ENCODE measurements around the gene SMYD4.
"Not testable (repeated sequence)": the region's sequence is repeated elsewhere in the genome, so short reads cannot be mapped to it uniquely, and the experiment has no call there.

Gene SMYD4, protein sequence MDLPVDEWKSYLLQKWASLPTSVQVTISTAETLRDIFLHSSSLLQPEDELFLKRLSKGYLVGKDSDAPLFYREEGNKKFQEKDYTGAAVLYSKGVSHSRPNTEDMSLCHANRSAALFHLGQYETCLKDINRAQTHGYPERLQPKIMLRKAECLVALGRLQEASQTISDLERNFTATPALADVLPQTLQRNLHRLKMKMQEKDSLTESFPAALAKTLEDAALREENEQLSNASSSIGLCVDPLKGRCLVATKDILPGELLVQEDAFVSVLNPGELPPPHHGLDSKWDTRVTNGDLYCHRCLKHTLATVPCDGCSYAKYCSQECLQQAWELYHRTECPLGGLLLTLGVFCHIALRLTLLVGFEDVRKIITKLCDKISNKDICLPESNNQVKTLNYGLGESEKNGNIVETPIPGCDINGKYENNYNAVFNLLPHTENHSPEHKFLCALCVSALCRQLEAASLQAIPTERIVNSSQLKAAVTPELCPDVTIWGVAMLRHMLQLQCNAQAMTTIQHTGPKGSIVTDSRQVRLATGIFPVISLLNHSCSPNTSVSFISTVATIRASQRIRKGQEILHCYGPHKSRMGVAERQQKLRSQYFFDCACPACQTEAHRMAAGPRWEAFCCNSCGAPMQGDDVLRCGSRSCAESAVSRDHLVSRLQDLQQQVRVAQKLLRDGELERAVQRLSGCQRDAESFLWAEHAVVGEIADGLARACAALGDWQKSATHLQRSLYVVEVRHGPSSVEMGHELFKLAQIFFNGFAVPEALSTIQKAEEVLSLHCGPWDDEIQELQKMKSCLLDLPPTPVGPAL

DNA sequence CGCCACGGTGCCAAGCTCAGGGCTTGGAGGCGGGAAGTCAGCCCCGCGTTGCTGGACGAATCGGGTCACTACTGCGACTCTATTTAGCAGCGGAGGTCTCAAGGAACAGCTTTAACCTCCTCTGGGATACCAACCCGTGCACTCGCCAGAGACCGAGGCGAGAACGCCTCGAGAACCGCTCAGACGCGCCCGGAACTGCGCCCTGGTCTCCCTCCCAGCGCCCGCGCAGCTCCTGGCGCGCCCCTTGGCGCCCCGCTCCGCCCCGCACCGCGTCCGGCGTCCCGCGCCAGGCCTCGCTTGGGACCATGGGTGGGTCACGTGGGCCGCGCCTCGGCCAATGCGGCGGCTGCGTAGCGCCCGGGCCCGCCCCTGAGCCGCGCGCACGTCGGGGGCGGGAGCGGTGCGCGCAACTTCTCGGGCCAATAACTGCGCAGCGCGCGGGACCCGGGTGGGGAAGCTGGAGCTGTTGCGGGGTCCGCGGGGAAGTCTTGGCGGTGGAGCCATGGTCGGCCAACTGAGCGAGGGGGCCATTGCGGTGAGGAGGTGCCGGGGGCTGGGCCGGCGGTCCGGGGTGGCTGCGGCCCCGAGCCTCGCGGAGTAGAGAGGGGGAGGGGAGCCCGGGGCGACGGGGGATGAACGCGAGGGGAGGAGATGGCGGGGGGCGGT is at the start of gene SMYD4, which contains the start of gene RPA1:
Gene SMYD4, minus strand, starts transcription at position 311 of the 666 bp plus-strand sequence. CDS start 1,908 bp downstream, outside the sequence.
Gene RPA1, plus strand, starts transcription at position 414 of the 666 bp plus-strand sequence. Its CDS starts 89 bp downstream, at position 503.
- peak; percentile 97 for DNase-seq (ENCODE audit: insufficient read length, low spot score)
- FAIRE-seq, result peak; percentile 98

DNA sequence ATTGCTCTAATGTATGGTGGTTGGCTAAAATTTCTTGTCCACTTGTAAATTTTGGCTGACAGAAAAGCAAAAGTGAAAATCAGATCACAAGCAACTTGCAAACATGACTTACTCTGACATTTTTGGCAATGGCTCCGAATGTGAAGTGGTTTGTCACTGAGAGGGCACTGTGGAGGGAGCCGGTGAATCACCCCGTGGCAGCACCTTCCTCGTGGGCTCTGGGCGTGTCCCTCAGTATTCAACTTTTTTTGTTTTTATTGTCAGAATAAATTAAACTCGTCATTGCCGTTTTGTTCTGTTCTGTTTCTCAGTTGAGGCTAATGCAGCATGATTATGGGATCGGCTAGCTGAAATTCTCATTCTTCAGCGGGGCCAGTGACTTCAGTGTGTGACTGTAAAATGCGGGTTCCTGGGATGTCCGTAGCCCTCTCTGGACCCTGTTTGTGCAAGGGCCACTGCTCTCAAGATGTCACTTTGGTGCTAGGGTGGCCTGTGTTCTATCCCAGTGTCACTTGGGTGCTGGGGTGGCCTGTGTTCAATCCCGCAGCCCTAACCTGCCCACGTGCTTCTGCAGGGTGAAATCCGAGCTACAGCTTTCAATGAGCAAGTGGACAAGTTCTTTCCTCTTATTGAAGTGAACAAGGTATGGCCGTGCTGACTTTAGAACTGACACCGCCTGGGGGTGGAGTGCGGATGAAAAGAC is 48.9 kb upstream of the SMYD4 start:
- DNase-seq (ENCODE audit: insufficient read length, low spot score), result no peak
- FAIRE-seq, result peak; percentile 54

DNA sequence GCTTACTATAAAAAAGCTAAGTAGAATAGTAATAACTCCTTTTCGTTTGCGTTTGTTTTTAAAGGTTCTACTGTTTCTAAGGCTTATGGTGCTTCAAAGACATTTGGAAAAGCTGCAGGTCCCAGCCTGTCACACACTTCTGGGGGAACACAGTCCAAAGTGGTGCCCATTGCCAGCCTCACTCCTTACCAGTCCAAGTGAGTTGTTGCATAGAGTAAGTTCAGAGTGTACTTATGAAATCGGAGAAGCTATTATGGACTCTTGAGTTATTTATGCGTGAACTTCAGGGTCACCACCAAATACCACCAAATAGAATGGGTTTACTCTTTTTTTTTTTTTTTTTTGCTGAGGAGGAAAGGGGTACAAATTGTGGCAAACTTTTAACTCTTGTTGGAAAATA is 45.9 kb upstream of the SMYD4 start:
- no peak for FAIRE-seq
- DNase-seq (ENCODE audit: insufficient read length, low spot score), result no peak

GRCh38 chr17:1873418-1873817 is 43.7 kb upstream of the SMYD4 start:
- FAIRE-seq, result no peak
- DNase-seq (ENCODE audit: insufficient read length, low spot score), result no peak

DNA sequence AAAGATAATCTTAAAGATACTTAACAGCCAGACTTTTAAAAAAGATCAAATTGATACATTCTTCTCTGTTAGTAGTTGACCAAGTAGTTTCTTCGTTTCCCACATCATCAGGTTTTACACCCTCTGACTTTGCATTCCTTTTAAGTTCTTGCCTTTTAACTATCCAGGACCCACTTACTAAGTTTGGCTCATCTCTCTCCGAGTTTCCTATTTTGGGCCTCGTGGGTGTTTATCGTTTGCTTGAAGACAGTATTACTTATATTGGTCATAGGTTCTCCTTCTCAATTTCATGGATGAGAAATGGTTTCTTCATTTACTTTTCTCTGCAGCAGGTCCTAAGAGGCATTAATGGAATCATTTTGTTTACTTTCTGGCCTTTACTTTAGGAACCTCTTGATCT is 43.3 kb upstream of the SMYD4 start:
- no peak for FAIRE-seq
- DNase-seq (ENCODE audit: insufficient read length, low spot score), result no peak

- DNase-seq (ENCODE audit: insufficient read length, low spot score), result no peak
- FAIRE-seq, result no peak
These were observed 42.6 kb upstream of the SMYD4 start for GRCh38 chr17:1872254-1872653.

- FAIRE-seq (peak; percentile 9), DNase-seq (ENCODE audit: insufficient read length, low spot score) (no peak)
These were observed 42.1 kb upstream of the SMYD4 start for GRCh38 chr17:1871756-1872155.

- DNase-seq (ENCODE audit: insufficient read length, low spot score) (no peak), FAIRE-seq (no peak)
These were observed 40.9 kb upstream of the SMYD4 start for GRCh38 chr17:1870592-1870991.

DNA sequence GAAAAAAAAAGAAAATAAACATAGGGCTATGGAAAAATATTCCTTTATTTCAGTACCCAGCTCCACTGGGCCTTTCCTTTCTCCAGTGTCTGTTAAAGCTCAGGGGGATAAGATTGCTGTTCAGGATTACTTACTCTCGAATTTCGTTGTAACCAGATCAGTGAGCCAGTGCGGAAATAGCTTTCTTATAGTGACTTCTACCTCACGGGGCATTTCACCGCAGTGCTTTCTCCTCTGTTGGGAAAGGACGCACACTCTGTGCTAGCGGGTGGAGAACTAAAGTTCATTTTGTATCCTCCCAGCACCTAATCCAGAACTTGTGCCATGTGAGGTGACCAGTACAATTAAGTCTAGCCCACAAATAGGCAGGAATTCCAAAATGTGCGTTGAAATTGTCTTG is 38.4 kb upstream of the SMYD4 start:
- FAIRE-seq, result no peak

DNA sequence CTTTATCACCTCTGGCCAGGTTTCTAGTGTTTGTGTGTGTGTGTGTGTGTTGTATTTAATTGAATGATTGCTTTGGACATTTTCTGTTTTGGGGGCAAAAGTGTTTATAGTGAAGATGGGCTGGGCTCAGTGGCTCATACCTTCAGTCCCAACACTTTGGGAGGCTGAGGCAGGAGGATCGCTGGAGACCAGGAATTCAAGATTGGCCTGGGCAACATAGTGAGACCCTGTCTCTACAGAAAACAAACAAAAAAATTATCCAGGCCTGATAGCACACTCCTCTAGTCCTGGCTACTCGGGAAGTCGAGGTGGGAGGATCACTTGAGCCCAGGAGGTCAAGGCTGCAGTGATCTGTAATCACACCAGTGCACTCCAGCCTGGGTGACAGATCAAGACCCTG is 37.6 kb upstream of the SMYD4 start:
- DNase-seq (ENCODE audit: insufficient read length, low spot score), result no peak
- no peak for FAIRE-seq

More for the DNA sequence above, 38.4 kb upstream of the SMYD4 start:
- no peak for DNase-seq (ENCODE audit: insufficient read length, low spot score)

DNA sequence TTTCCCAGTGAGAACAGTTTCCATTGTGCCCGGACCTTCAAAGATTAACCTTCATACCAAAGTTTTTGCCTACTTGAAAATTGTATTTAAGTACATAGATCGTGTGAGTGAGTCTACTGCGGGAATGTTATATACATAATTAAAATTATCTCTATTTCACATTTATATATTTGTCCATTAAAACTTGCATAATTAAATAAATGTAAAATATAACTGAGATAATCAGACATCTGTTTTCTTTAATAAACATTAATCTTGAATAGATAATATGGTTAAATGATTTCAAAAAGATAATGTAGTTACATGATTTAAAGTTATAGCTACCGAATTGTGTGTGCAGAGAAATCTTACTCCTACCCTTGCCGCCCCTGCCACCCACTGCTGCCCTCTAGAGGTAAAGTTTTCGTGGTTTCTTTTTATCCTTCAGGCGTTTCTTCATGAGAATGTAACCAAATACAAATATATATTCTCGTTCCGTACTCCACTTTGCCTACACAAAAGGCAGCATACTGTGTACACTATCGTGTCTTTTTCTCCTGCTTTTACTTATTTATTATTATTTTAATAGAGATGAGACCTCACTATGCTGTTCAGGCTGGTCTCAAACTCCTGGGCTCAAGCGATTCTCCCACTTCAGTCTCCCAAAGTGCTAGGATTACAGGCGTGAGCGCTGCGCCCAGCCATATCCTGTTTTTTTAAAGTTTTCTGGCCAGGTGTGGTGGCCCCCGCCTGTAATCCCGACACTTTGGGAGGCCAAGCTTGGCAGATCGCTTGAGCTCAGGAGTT is 35.7 kb upstream of the SMYD4 start:
- FAIRE-seq, result no peak
- peak; percentile 57 for DNase-seq (ENCODE audit: insufficient read length, low spot score)

GRCh38 chr17:1861391-1862010 is 31.8 kb upstream of the SMYD4 start:
- no peak for FAIRE-seq
- no peak for DNase-seq (ENCODE audit: insufficient read length, low spot score)

DNA sequence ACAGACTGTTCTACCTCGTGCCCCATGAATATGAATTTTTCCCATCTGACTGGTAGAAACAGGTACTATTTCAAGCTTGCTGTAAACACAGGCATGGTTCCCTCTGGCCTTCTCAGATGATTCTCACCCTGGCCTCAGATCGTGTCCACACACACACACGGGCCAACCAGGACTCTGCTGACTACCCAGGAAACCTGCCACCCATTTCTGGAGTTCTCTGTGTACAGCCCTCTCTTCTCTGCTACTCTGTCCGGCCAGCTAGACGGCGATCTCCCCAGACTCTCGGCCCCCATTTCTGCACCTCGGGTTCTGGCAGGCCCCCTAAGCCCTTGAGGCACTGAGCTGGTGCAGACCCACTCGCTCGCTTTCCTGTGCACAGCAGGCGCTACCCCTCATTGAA is 31.3 kb upstream of the SMYD4 start:
- FAIRE-seq (no peak), DNase-seq (ENCODE audit: insufficient read length, low spot score) (no peak)

DNA sequence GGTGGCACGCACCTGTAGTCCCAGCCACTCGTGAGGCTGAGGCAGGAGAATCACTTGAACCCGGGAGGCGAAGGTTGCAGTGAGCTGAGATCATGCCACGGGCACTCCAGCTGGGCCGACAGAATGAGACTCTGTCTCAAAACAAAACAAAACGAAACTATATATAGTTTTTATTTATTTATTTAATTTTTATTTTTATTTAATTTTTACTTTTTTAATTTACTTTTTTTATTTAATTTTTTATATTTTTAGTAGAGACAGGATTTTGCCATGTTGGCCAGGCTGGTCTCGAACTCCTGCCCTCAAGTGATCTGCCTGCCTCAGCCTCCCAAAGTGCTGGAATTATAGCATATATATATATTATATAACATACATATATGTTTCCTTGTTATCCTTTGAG is 26.8 kb upstream of the SMYD4 start:
- FAIRE-seq; DNase-seq (ENCODE audit: insufficient read length, low spot score): not testable (repeated sequence)

GRCh38 chr17:1853698-1854097 is 24.0 kb upstream of the SMYD4 start:
- FAIRE-seq (no peak), DNase-seq (ENCODE audit: insufficient read length, low spot score) (no peak)

DNA sequence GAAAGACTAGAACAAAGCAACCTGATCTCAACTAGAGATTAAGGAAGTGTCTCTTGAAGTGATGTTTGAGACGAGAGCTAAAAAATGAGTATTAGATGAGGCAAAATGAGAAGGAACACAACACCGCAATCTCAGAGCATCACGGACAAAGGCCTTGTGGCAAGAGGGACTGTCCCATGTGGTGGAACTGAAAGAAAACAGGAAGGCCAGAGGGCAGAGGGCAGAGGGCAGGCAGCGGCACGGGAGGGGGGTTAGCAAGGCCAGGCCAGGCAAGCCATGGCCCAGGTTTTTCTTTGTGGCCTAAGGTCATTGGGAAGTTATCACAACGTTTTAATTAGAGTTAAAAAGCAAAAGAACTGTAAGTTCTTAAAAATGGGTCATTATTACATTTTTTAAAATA is 22.6 kb upstream of the SMYD4 start:
- DNase-seq (ENCODE audit: insufficient read length, low spot score), result no peak
- FAIRE-seq, result no peak

- no peak for FAIRE-seq
- no peak for DNase-seq (ENCODE audit: insufficient read length, low spot score)
These were observed 17.5 kb upstream of the SMYD4 start for GRCh38 chr17:1847191-1847590.

DNA sequence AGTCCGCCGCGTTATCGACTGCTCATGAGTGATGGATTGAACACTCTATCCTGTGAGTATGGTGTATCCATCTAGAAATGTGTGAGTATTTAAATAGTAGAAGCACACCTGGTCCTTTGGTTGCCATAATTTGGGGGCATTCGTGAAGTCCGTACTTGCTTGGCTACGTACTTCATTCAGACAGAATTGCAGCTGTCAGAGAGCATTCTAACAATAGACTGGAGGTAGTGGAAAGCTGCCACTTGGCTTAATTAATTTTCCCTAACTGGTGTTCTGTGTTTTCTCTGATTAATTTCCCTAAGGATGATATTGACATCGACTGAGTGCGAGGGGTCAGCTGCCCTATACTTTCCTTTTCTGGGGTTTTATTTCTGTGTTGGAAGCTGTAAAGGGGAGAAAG is 14.2 kb upstream of the SMYD4 start:
- FAIRE-seq (no peak), DNase-seq (ENCODE audit: insufficient read length, low spot score) (no peak)

DNA sequence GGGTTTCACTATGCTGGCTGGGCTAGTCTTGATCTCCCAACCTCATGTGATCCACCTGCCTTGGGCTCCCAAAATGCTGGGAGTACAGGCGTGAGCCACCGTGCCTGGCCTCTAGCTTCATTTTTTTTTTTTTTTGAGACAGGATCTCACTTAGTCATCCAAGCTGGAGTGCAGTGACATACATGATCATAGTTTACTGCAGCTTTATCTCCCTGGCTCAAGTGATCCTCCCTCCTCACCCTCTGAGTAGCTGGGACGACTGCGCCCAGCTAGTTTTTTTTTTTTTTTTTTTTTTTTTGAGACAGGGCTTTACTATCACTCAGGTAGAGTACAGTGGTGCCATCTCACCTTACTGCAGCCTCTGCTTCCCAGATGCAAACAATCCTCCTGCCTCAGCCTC is 9.8 kb upstream of the SMYD4 start:
- FAIRE-seq (no peak), DNase-seq (ENCODE audit: insufficient read length, low spot score) (no peak)

Data from HTR-8/SVneo (cell line).